ENCODE results near the gene LRTM1. TPM values are rescaled to one million over a fixed set of nuclear protein-coding genes. Genes with fewer than 3 reads are reported as not detected.

Gene LRTM1
- polyA plus RNA-seq, 1 donor: 96.0 TPM

DNA sequence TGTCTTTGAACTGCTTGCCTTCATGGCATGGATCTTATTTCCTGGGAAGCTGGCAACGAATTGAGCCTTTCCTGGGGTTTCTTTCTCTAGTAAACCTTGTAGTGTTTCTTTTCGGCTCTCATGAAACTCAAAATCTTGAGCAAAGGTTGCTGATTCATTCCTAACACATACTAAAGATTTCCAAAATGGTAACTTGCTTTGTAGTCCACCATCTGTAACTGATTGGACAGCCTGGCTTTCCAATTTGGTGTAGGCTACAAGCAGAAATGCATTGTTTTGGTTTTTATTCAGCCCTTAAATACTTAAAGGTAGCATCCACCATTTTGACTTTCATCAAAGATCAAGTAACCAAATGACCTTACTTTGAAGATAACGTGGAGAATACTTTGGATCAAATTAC is 38.1 kb downstream of the LRTM1 start:
- no peak for DNase-seq

GRCh38 chr3:54888873-54889272 is 39.0 kb downstream of the LRTM1 start:
- no peak for DNase-seq

DNA sequence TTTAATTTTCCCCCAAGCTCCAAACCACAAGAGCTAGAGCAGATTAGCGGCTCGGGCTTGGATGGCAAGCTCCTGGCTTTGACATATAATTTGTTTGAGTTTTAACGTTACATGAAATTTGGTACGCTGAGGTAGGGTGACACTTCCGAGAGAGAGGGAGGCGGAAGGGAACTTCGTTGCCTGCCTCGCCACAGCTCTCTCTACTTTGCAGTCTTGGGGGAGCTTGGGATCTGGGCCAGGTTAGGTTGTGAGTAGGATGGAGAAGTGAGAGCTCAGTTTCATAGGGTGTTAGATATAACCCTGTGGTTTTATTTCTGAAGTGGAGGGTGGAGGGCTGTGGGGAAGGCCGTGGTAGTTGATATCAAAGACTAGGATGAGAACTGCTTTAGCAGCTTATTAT is 39.7 kb downstream of the LRTM1 start:
- no peak for DNase-seq

GRCh38 chr3:54882129-54882833 is 45.6 kb downstream of the LRTM1 start:
- DNase-seq: peak; percentile 66

DNA sequence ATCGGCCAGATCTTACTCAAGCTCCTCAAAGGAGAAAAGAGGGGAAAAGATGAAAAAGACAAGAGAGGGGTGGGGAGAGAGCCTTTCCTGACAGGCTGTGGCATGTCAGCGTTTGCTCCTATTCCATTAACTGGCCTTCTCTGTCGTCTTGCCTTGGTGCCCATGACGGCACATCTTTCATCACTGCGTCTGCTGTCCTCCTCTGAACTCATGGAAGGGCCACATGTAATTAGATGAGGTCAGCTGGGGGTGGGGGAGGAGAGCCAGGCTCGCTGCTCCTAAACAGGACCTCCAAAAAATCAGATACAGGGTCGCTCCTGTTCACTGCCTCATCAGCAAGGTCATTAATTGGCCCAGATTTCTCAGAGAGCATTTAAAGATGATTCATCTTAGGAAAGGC is 49.7 kb downstream of the LRTM1 start:
- no peak for DNase-seq

- no peak for DNase-seq
These were observed 50.1 kb downstream of the LRTM1 start for GRCh38 chr3:54877730-54878129.

DNA sequence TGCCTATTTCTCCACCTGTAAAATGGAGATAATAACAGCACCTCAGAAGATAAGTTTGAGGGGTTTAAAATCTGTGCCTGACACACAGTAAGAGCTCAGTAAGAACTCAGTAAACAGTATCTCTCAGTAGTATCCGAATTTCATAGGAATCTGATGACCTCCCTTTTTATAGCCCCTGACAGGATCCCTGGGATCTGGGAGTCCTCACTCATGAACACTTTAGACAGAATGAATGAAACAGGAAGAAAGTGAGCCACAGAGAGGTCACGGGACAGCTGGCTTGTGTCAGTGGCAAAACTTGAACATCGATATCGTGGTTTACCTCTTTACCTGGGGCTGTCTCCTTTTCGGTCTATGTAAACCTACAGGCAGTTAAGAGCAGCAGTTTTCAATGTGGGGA is 51.2 kb downstream of the LRTM1 start:
- no peak for DNase-seq

GRCh38 chr3:54875596-54876268 is 52.1 kb downstream of the LRTM1 start:
- no peak for DNase-seq

- DNase-seq: no peak
These were observed 52.9 kb downstream of the LRTM1 start for GRCh38 chr3:54874816-54875556.

DNA sequence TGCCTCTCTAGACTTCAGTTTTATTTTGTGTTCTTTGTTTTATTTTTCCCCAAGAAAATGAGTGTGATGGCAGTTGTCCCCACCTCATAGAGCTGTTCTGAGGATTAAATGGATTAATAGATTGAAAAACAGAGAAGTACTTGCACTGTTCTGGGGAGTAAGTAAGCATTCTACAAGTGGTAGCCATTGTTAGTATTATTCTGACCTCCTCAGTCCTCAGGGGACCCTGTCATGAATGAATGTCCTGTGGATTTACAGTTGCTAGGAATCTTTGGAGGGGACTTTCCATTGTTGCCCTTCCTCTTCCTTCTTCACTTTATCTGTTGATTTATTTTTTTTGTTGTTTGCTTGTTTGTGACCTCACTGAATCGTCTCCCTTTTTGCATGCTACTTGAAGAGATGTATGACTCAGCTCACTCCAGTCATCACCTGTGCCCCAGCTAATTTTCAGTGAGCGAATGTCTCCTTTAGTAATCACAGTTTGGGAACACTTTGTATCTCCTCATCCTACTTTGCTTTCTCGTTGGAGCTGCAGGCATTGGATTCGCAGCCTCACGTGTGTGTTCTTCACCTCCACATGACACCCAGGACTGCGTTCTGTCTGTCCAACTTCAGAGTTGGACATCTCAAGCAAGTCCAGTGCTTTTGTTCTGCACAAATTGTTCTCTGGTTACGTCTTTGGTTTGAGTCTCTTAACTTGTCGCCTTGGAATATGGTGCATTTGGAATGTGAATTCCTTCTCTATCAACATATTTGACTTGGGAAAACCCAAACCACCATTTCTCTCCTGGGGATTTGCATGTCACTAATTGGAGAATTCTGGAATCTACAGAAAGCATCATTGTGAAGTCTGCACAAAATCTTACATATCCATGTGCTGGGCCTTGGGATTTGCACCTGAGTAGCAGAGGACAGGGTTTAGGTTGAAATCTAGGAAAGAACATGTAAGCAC is 54.5 kb downstream of the LRTM1 start:
- DNase-seq: no peak

DNA sequence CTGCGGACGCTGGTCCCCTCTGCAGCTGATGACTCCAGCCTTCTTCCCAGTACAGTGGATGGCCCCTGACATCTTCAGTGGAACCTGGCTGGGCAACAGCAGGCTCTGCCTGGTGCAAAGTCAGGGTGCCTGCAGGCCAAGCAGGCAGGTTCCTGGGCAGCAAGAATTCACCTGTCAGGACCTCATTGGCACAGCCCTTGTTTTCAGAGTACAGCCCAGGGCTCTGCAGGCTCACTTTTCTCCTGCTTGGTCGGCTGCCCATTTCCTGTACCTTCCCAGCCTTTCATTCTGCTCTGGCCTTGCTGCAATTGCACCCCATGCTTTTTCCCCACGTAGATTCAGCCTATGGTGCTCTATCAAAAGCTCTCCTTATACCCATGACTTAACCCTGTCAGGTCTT is 56.0 kb downstream of the LRTM1 start:
- DNase-seq: no peak

- peak; percentile 64 for DNase-seq
These were observed 57.4 kb downstream of the LRTM1 start for GRCh38 chr3:54870423-54870822.
